IPS DF 19.7 (cell line): ENCODE measurements around the gene IRS2.

Experiments
- DNase-seq: peaks from one replicate; pipeline ENCODE4 v3.0.0-alpha.2; 2013; ENCODE audit warnings: low read depth, low spot score

IRS2 gene

GRCh38 chr13:109803825-109804224 is 17.4 kb upstream of the IRS2 start:
- DNase-seq = no peak

GRCh38 chr13:109802936-109803335 is 16.6 kb upstream of the IRS2 start:
- DNase-seq = no peak

GRCh38 chr13:109795011-109795410 is 8.6 kb upstream of the IRS2 start:
- no peak for DNase-seq

- DNase-seq = no peak
These were observed 7.7 kb upstream of the IRS2 start for GRCh38 chr13:109794095-109794494.

- no peak for DNase-seq
These were observed 6.2 kb upstream of the IRS2 start for GRCh38 chr13:109792416-109793059.

- no peak for DNase-seq
These were observed 4.7 kb upstream of the IRS2 start for GRCh38 chr13:109790942-109791605.

- DNase-seq = no peak
These were observed 3.7 kb upstream of the IRS2 start for GRCh38 chr13:109790086-109790485.

- DNase-seq = no peak
These were observed 2.9 kb upstream of the IRS2 start for GRCh38 chr13:109789262-109789661.

- no peak for DNase-seq
These were observed 2.2 kb upstream of the IRS2 start for GRCh38 chr13:109788372-109789111.

- DNase-seq = no peak
These were observed 962 bp upstream of the IRS2 start for GRCh38 chr13:109787135-109787954.

- DNase-seq = no peak
These were observed 412 bp downstream of the IRS2 start for GRCh38 chr13:109785892-109786450.

GRCh38 chr13:109785141-109785891 is 1.1 kb downstream of the IRS2 start:
- no peak for DNase-seq

GRCh38 chr13:109784590-109785140 is 1.7 kb downstream of the IRS2 start:
- DNase-seq = no peak

- DNase-seq = no peak
These were observed 2.4 kb downstream of the IRS2 start for GRCh38 chr13:109783815-109784589.

GRCh38 chr13:109783447-109783814 is 3.0 kb downstream of the IRS2 start:
- no peak for DNase-seq

GRCh38 chr13:109782823-109783431 is 3.5 kb downstream of the IRS2 start:
- no peak for DNase-seq

GRCh38 chr13:109782066-109782822 is 4.1 kb downstream of the IRS2 start:
- DNase-seq = no peak

- DNase-seq = no peak
These were observed 4.9 kb downstream of the IRS2 start for GRCh38 chr13:109781384-109782065.
